HEK293 (cell line): ENCODE data around the gene TC2N.
A peak's percentile ranks its signal among the peaks of the same experiment; 100 is the strongest.

Experiments
- CTCF ChIA-PET: fragments of 350-600 bp; formaldehyde crosslinking; extraction: SDS; loops from one replicate; lab custom pipeline; 2021; ENCODE audit warnings: antibody characterized with exemption; lab: Yijun Ruan, JAX
- POLR2A ChIA-PET: fragments of 300-600 bp; formaldehyde crosslinking; extraction: SDS; loops from one replicate; lab custom pipeline; 2020; ENCODE audit warnings: antibody characterized with exemption, inconsistent platforms; lab: Yijun Ruan, JAX
- H3K27ac ChIP-seq: fragments of 200-500 bp; sonication (Bioruptor generic); 2 replicates; pipeline ENCODE4 v1.5.1; 2014; ENCODE audit warnings: low read depth, low read length, control low read depth, inconsistent platforms; ENCODE audit errors: extremely low read depth
- H3K36me3 ChIP-seq, 2 experiments: fragments of 200-500 bp in 1 of 2; sonication (Bioruptor generic) in 1 of 2; 1 replicate in 1 of 2; 2 replicates in 1 of 2; pipeline ENCODE4 v1.5.1; 2014 to 2017; ENCODE audit warnings: inconsistent platforms in 2 of 2, low read length in 2 of 2; ENCODE audit not compliant: control insufficient read depth in 2 of 2, insufficient read depth in 1 of 2
- H3K4me1 ChIP-seq: fragments of 200-500 bp; sonication (Bioruptor generic); 2 replicates; pipeline ENCODE4 v1.5.1; 2014; ENCODE audit warnings: mild to moderate bottlenecking, low read length, inconsistent platforms; ENCODE audit not compliant: control insufficient read depth, insufficient read depth
- H3K4me3 ChIP-seq: 2 replicates; pipeline ENCODE4 v1.5.1; 2011; ENCODE audit warnings: low read depth, mild to moderate bottlenecking, control low read depth, low read length, moderate library complexity
- H3K9me3 ChIP-seq: fragments of 200-500 bp; sonication (Bioruptor generic); 2 replicates; pipeline ENCODE4 v1.5.1; 2014; ENCODE audit warnings: low read depth, low read length, inconsistent platforms; ENCODE audit not compliant: control insufficient read depth, insufficient read depth
- KLF1 ChIP-seq: fragments of 450-650 bp; formaldehyde crosslinking; IDR thresholded peaks from 2 replicates; pipeline ENCODE4 v1.5.1; 2016; ENCODE audit warnings: missing biosample characterization, missing genetic modification characterization
- OSR2 ChIP-seq: fragments of 450-650 bp; formaldehyde crosslinking; IDR thresholded peaks from 2 replicates; pipeline ENCODE4 v1.5.1; 2016; ENCODE audit warnings: missing biosample characterization, missing genetic modification characterization
- SCRT1 ChIP-seq: fragments of 450-650 bp; formaldehyde crosslinking; IDR thresholded peaks from 2 replicates; pipeline ENCODE4 v1.5.1; 2016; ENCODE audit warnings: missing biosample characterization, missing genetic modification characterization, borderline replicate concordance
- ZBTB26 ChIP-seq: fragments of 450-650 bp; formaldehyde crosslinking; optimal IDR thresholded peaks from 2 replicates; pipeline ENCODE3; 2016; ENCODE audit warnings: missing biosample characterization, mild to moderate bottlenecking, missing genetic modification characterization
- ZBTB48 ChIP-seq: fragments of 450-650 bp; formaldehyde crosslinking; IDR thresholded peaks from 2 replicates; pipeline ENCODE4 v1.5.1; 2016; ENCODE audit warnings: missing biosample characterization, missing genetic modification characterization
- ZNF121 ChIP-seq: fragments of 450-650 bp; formaldehyde crosslinking; IDR thresholded peaks from 2 replicates; pipeline ENCODE4 v1.5.1; 2016; ENCODE audit warnings: missing biosample characterization, missing genetic modification characterization
- ZNF184 ChIP-seq: fragments of 450-650 bp; IDR thresholded peaks from 2 replicates; pipeline ENCODE4 v1.5.1; 2018; ENCODE audit warnings: missing biosample characterization, mild to moderate bottlenecking, missing genetic modification characterization
- ZNF324 ChIP-seq: fragments of 450-650 bp; formaldehyde crosslinking; IDR thresholded peaks from 2 replicates; pipeline ENCODE4 v1.5.1; 2016; ENCODE audit warnings: missing biosample characterization, missing genetic modification characterization
- ZNF366 ChIP-seq: fragments of 450-650 bp; formaldehyde crosslinking; conservative IDR thresholded peaks from 2 replicates; pipeline ENCODE4 v1.5.1; 2016; ENCODE audit warnings: missing biosample characterization, missing genetic modification characterization
- ZNF423 ChIP-seq: fragments of 450-650 bp; formaldehyde crosslinking; IDR thresholded peaks from 2 replicates; pipeline ENCODE4 v1.5.1; 2016; ENCODE audit warnings: missing biosample characterization, missing genetic modification characterization
- ZNF518A ChIP-seq: fragments of 450-650 bp; formaldehyde crosslinking; conservative IDR thresholded peaks from 2 replicates; pipeline ENCODE4 v1.5.1; 2016; ENCODE audit warnings: low read depth, missing biosample characterization, missing genetic modification characterization
- ZNF558 ChIP-seq: fragments of 450-650 bp; formaldehyde crosslinking; IDR thresholded peaks from 2 replicates; pipeline ENCODE4 v1.5.1; 2016; ENCODE audit warnings: missing biosample characterization, missing genetic modification characterization
- ZNF701 ChIP-seq: fragments of 450-650 bp; formaldehyde crosslinking; IDR thresholded peaks from 2 replicates; pipeline ENCODE4 v1.5.1; 2016; ENCODE audit warnings: missing biosample characterization, missing genetic modification characterization
- ZNF704 ChIP-seq: fragments of 450-650 bp; formaldehyde crosslinking; IDR thresholded peaks from 2 replicates; pipeline ENCODE4 v1.5.1; 2016; ENCODE audit warnings: missing biosample characterization, missing genetic modification characterization
- ZSCAN23 ChIP-seq: fragments of 450-650 bp; formaldehyde crosslinking; IDR thresholded peaks from 2 replicates; pipeline ENCODE4 v1.5.1; 2016; ENCODE audit warnings: missing biosample characterization, missing genetic modification characterization
- TF ChIP-seq, protein P1 (sequence below): fragments of 450-650 bp; IDR thresholded peaks from 2 replicates; pipeline ENCODE4 v1.5.1; 2018; ENCODE audit warnings: missing biosample characterization, mild to moderate bottlenecking, missing genetic modification characterization

Gene TC2N

GRCh38 chr14:91752961-91753360 is 114.4 kb downstream of the TC2N start:
- CTCF ChIA-PET, result no interaction called here

DNA sequence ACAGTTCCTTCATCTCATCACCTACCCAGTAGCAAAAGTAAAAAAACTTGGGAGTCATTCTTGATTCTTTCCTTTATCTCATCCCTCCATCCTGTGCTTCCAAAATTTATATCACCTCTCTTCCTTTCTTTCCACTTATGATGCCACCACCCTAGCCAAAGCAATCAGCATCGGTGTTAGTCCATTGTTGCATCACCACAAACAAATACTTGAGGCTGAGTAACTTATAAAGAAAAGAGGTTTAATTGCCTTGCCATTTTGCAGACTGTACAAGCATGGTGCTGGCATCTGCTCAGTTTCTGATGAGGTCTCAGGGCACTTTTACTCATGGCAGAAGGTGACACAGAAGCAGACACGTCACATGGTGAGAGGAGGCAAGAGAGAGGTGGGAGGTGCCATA is 115.6 kb downstream of the TC2N start:
- Histone ChIP-seq H3K4me1 (peaks cover 9% of the 10 kb centered on the region), H3K9me3 (no peaks in the 10 kb centered on the region), H3K27ac (no peak overlapping the region), H3K4me3 (no peak overlapping the region)
- CTCF ChIA-PET, result no interaction called here
- POLR2A ChIA-PET, result no interaction called here
- TF ChIP-seq ZNF366 (tag by site-specific recombination) (0 out of 2 replicates have a peak, but pooled peaks have one; percentile 25), ZNF701 (tag by site-specific recombination) (no peak), ZNF558 (no peak)
- TF ChIP-seq, all 188 proteins: peak for 1
- H3K36me3 ChIP-seq, result no peaks in the 10 kb centered on the region

More at GRCh38 chr14:91752961-91753360, 114.4 kb downstream of the TC2N start:
- Histone ChIP-seq H3K9me3 (no peaks in the 10 kb centered on the region), H3K4me3 (no peak overlapping the region), H3K4me1 (peaks cover 9% of the 10 kb centered on the region), H3K27ac (no peak overlapping the region), H3K36me3 (no peaks in the 10 kb centered on the region)
- no peak for TF ChIP-seq ZNF704 (tag by site-specific recombination)
- TF ChIP-seq OSR2 (tag by site-specific recombination), result no peak
- POLR2A ChIA-PET, result no interaction called here

GRCh38 chr14:91750634-91751198 is 116.6 kb downstream of the TC2N start:
- Histone ChIP-seq H3K4me1 (peaks cover 9% of the 10 kb centered on the region), H3K36me3 (no peaks in the 10 kb centered on the region), H3K4me3 (no peak overlapping the region), H3K27ac (no peak overlapping the region), H3K9me3 (no peaks in the 10 kb centered on the region)
- POLR2A ChIA-PET, result no interaction called here
- CTCF ChIA-PET, result no interaction called here
- TF ChIP-seq ZNF121 (no peak), KLF1 (tag by site-specific recombination) (peak; percentile 86)

GRCh38 chr14:91749868-91750267 is 117.5 kb downstream of the TC2N start:
- CTCF ChIA-PET, result no interaction called here

GRCh38 chr14:91748049-91748448 is 119.3 kb downstream of the TC2N start:
- H3K27ac ChIP-seq, result no peak overlapping the region
- ChIA-PET POLR2A (no interaction called here), CTCF (no interaction called here)
- no peaks in the 10 kb centered on the region for H3K9me3 ChIP-seq
- no peaks in the 10 kb centered on the region for H3K36me3 ChIP-seq
- H3K4me1 ChIP-seq, result 0 out of 2 replicates have a peak, but pooled peaks cover 4% of the 10 kb centered on the region
- H3K4me3 ChIP-seq, result no peak overlapping the region
- TF ChIP-seq ZNF423 (no peak), ZBTB48 (tag by site-specific recombination) (no peak), ZNF184 (tag by site-specific recombination) (no peak), ZBTB26 (tag by site-specific recombination) (no peak), ZNF518A (no peak), ZSCAN23 (tag by site-specific recombination) (no peak), ZNF324 (tag by site-specific recombination) (no peak)

More at GRCh38 chr14:91749868-91750267, 117.5 kb downstream of the TC2N start:
- POLR2A ChIA-PET, result no interaction called here
- Histone ChIP-seq H3K27ac (no peak overlapping the region), H3K4me1 (peaks cover 9% of the 10 kb centered on the region), H3K36me3 (no peaks in the 10 kb centered on the region), H3K9me3 (no peaks in the 10 kb centered on the region), H3K4me3 (no peak overlapping the region)
- no peak for TF ChIP-seq SCRT1 (tag by site-specific recombination)
- TF ChIP-seq, protein P1, sequence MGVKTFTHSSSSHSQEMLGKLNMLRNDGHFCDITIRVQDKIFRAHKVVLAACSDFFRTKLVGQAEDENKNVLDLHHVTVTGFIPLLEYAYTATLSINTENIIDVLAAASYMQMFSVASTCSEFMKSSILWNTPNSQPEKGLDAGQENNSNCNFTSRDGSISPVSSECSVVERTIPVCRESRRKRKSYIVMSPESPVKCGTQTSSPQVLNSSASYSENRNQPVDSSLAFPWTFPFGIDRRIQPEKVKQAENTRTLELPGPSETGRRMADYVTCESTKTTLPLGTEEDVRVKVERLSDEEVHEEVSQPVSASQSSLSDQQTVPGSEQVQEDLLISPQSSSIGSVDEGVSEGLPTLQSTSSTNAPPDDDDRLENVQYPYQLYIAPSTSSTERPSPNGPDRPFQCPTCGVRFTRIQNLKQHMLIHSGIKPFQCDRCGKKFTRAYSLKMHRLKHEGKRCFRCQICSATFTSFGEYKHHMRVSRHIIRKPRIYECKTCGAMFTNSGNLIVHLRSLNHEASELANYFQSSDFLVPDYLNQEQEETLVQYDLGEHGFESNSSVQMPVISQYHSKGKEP (tag by site-specific recombination), result peak; percentile 81
